MM.1S (cell line): ENCODE data around the gene OR13F1.

Experiments
- DNase-seq: peaks from one replicate; pipeline ENCODE4 v3.0.0-alpha.2; 2015
- H2AFZ ChIP-seq: fragments of 300-600 bp; sonication (generic); 2 replicates; pipeline ENCODE4 v1.6.0; 2016; ENCODE audit warnings: antibody characterized with exemption, low read length
- H3F3A ChIP-seq: fragments of 300-600 bp; sonication (generic); 2 replicates; pipeline ENCODE4 v1.6.1; 2016; ENCODE audit warnings: mild to moderate bottlenecking, antibody characterized with exemption, low read length, moderate library complexity, mixed read lengths; ENCODE audit not compliant: insufficient read depth
- H3K27ac ChIP-seq: fragments of 300-600 bp; sonication (generic); 2 replicates; pipeline ENCODE4 v1.5.1; 2016; ENCODE audit warnings: mild to moderate bottlenecking, low read length
- H3K27me3 ChIP-seq: fragments of 300-600 bp; sonication (generic); replicated peaks from 2 replicates; pipeline ENCODE4 v1.6.0; 2016; ENCODE audit warnings: low read length; ENCODE audit not compliant: insufficient read depth
- H3K36me3 ChIP-seq: fragments of 300-600 bp; sonication (generic); replicated peaks from 2 replicates; pipeline ENCODE4 v1.6.1; 2016; ENCODE audit warnings: mild to moderate bottlenecking, low read length, mixed read lengths; ENCODE audit not compliant: insufficient read depth
- H3K4me1 ChIP-seq: fragments of 300-600 bp; sonication (generic); 2 replicates; pipeline ENCODE4 v1.6.1; 2016; ENCODE audit warnings: low read length, mixed read lengths
- H3K4me2 ChIP-seq: fragments of 300-600 bp; sonication (generic); 2 replicates; pipeline ENCODE4 v1.6.0; 2016; ENCODE audit warnings: low read depth, low read length
- H3K4me3 ChIP-seq: fragments of 300-600 bp; sonication (generic); 2 replicates; pipeline ENCODE4 v1.5.1; 2016; ENCODE audit warnings: low read length, mixed read lengths
- H3K79me2 ChIP-seq: fragments of 300-600 bp; sonication (generic); 2 replicates; pipeline ENCODE4 v1.6.1; 2016; ENCODE audit warnings: mixed run types, low read length, mixed read lengths
- H3K9ac ChIP-seq: fragments of 300-600 bp; sonication (generic); 2 replicates; pipeline ENCODE4 v1.6.1; 2016; ENCODE audit warnings: low read length, mixed read lengths
- H3K9me2 ChIP-seq: fragments of 300-600 bp; sonication (generic); replicated peaks from 2 replicates; pipeline ENCODE4 v1.6.1; 2016; ENCODE audit warnings: mild to moderate bottlenecking, low read length, mixed read lengths; ENCODE audit not compliant: insufficient read depth
- H3K9me3 ChIP-seq: fragments of 300-600 bp; sonication (generic); replicated peaks from 2 replicates; pipeline ENCODE4 v1.6.1; 2016; ENCODE audit warnings: mild to moderate bottlenecking, low read length, mixed read lengths; ENCODE audit not compliant: insufficient read depth
- H4K20me1 ChIP-seq: fragments of 300-600 bp; sonication (generic); 2 replicates; pipeline ENCODE4 v1.6.1; 2016; ENCODE audit warnings: mild to moderate bottlenecking, low read length, moderate library complexity, mixed read lengths; ENCODE audit not compliant: insufficient read depth
- CTCF ChIP-seq: fragments of 300-600 bp; sonication (generic); IDR thresholded peaks from 2 replicates; pipeline ENCODE4 v1.5.1; 2016; ENCODE audit warnings: antibody characterized with exemption, low read length, mixed read lengths
- EZH2 ChIP-seq: fragments of 300-600 bp; sonication (generic); optimal IDR thresholded peaks from 2 replicates; pipeline ENCODE3; 2017; ENCODE audit warnings: low read depth, mild to moderate bottlenecking, antibody characterized with exemption, low read length, mixed read lengths
- EZH2phosphoT487 ChIP-seq: fragments of 300-600 bp; sonication (generic); IDR thresholded peaks from 2 replicates; pipeline ENCODE4 v1.6.1; 2018; ENCODE audit warnings: antibody characterized with exemption, low read length

Gene OR13F1

GRCh38 chr9:104539275-104539674 is 35.2 kb downstream of the OR13F1 start:
- H3K9ac ChIP-seq, result no peak overlapping the region
- H3K27ac ChIP-seq, result no peak overlapping the region
- DNase-seq, result no peak
- H3K79me2 ChIP-seq, result no peaks in the 10 kb centered on the region
- no peak overlapping the region for H2AFZ ChIP-seq
- H3K9me3 ChIP-seq, result no peaks in the 10 kb centered on the region
- H4K20me1 ChIP-seq, result no peaks in the 10 kb centered on the region
- no peaks in the 10 kb centered on the region for H3K27me3 ChIP-seq
- no peaks in the 10 kb centered on the region for H3F3A ChIP-seq
- TF ChIP-seq EZH2phosphoT487 (no peak), EZH2 (no peak), CTCF (no peak)
- H3K9me2 ChIP-seq, result no peaks in the 10 kb centered on the region
- no peaks in the 10 kb centered on the region for H3K36me3 ChIP-seq
- H3K4me3 ChIP-seq, result no peak overlapping the region
- H3K4me2 ChIP-seq, result no peak overlapping the region
- H3K4me1 ChIP-seq, result no peaks in the 10 kb centered on the region

DNA sequence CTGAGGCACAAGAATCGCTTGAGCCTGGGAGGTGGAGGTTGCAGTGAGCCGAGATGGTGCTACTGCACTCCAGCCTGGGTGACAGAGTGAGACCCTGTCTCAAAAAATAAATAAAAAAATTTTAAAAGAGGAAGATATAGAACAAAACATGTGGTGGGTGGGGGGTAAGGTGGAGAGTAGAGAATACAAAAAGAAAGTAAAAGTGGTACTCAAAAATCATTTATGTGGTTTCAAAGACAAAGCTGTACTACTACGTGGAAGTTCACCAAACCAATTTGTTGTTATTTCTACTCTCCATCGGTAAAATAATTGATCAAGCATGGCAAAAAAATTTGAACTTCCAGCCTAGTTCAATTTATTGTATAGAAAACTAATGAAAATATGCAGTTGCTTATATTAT is 40.6 kb downstream of the OR13F1 start:
- no peaks in the 10 kb centered on the region for H3K9me3 ChIP-seq
- H3K4me1 ChIP-seq, result no peaks in the 10 kb centered on the region
- TF ChIP-seq EZH2phosphoT487 (no peak), EZH2 (no peak), CTCF (no peak)
- no peak overlapping the region for H2AFZ ChIP-seq
- no peak overlapping the region for H3K9ac ChIP-seq
- DNase-seq, result no peak
- no peaks in the 10 kb centered on the region for H3K36me3 ChIP-seq
- H3K27ac ChIP-seq, result no peak overlapping the region
- no peaks in the 10 kb centered on the region for H4K20me1 ChIP-seq
- no peaks in the 10 kb centered on the region for H3F3A ChIP-seq
- no peak overlapping the region for H3K4me2 ChIP-seq
- no peaks in the 10 kb centered on the region for H3K79me2 ChIP-seq
- no peaks in the 10 kb centered on the region for H3K9me2 ChIP-seq
- no peak overlapping the region for H3K4me3 ChIP-seq
- H3K27me3 ChIP-seq, result no peaks in the 10 kb centered on the region

- DNase-seq, result no peak
- no peak overlapping the region for H3K27ac ChIP-seq
- H2AFZ ChIP-seq, result no peak overlapping the region
Measured at GRCh38 chr9:104553261-104553660, 49.2 kb downstream of the OR13F1 start.

More at GRCh38 chr9:104553261-104553660, 49.2 kb downstream of the OR13F1 start:
- H3K36me3 ChIP-seq, result no peaks in the 10 kb centered on the region
- H3K9ac ChIP-seq, result no peak overlapping the region
- no peaks in the 10 kb centered on the region for H3K27me3 ChIP-seq
- H3K4me1 ChIP-seq, result no peaks in the 10 kb centered on the region
- no peaks in the 10 kb centered on the region for H3K79me2 ChIP-seq
- H4K20me1 ChIP-seq, result no peaks in the 10 kb centered on the region
- no peaks in the 10 kb centered on the region for H3K9me3 ChIP-seq
- no peaks in the 10 kb centered on the region for H3F3A ChIP-seq
- no peak overlapping the region for H3K4me3 ChIP-seq
- H3K9me2 ChIP-seq, result no peaks in the 10 kb centered on the region
- no peak overlapping the region for H3K4me2 ChIP-seq
- no peak for TF ChIP-seq EZH2phosphoT487
- TF ChIP-seq CTCF, result no peak
- no peak for TF ChIP-seq EZH2
